Chondrocyte (in vitro differentiated cells): ENCODE results near the gene MTHFD1L. TPM values are rescaled to one million over a fixed set of nuclear protein-coding genes. Genes with fewer than 3 reads are reported as not detected.

Source experiments
- DNase-seq: peaks from one replicate; pipeline ENCODE4 v3.0.0; 2021; ENCODE audit warnings: mixed read lengths, low spot score
- H3K27ac Mint-ChIP-seq: one replicate; pipeline ENCODE4 v1.8.0; 2021; ENCODE audit warnings: mild to moderate bottlenecking, moderate library complexity, mixed read lengths; ENCODE audit not compliant: unreplicated experiment
- H3K27me3 Mint-ChIP-seq: 2 replicates; pipeline ENCODE4 v1.8.0; 2021; ENCODE audit warnings: low read depth, mixed read lengths
- H3K36me3 Mint-ChIP-seq: 2 replicates; pipeline ENCODE4 v1.8.0; 2021; ENCODE audit warnings: low read depth, mixed read lengths
- H3K4me1 Mint-ChIP-seq: 2 replicates; pipeline ENCODE4 v1.8.0; 2021; ENCODE audit warnings: low read depth, mild to moderate bottlenecking, mixed read lengths
- H3K4me3 Mint-ChIP-seq: one replicate; pipeline ENCODE4 v1.8.0; 2021; ENCODE audit warnings: mild to moderate bottlenecking, moderate library complexity, mixed read lengths; ENCODE audit not compliant: unreplicated experiment
- H3K9me3 Mint-ChIP-seq: 2 replicates; pipeline ENCODE4 v1.8.0; 2021; ENCODE audit warnings: low read depth, mixed read lengths
- CTCF ChIP-seq: fragments of 200-600 bp; sonication (generic); IDR thresholded peaks from 2 replicates; pipeline ENCODE4 v1.5.0; 2021; ENCODE audit warnings: antibody characterized with exemption, mild to moderate bottlenecking, moderate library complexity
- total RNA-seq: library from RNA; stranded (reverse); gene quantifications from 3 replicates; pipeline ENCODE4 v1.2.1, GENCODE V29; 2021

MTHFD1L gene
- total RNA-seq, 1 donor from 2014 or later = 93.7 TPM

- no peaks in the 10 kb centered on the region for H3K27me3 Mint-ChIP-seq
- no peak overlapping the region for H3K27ac Mint-ChIP-seq
Observed at GRCh38 chr6:151023342-151023741, 157.8 kb downstream of the MTHFD1L start.

GRCh38 chr6:151024597-151024996 lies 159.1 kb downstream of the MTHFD1L start:
- Mint-ChIP-seq H3K9me3 (peaks cover 3% of the 10 kb centered on the region), H3K27ac (no peak overlapping the region), H3K4me1 (peaks cover 37% of the 10 kb centered on the region), H3K4me3 (no peak overlapping the region), H3K36me3 (peaks cover 14% of the 10 kb centered on the region), H3K27me3 (no peaks in the 10 kb centered on the region)
- no peak for DNase-seq
- no peak for TF ChIP-seq CTCF

More at GRCh38 chr6:151023342-151023741, 157.8 kb downstream of the MTHFD1L start:
- no peak for DNase-seq
- TF ChIP-seq CTCF = no peak
- H3K9me3 Mint-ChIP-seq = peaks cover 2% of the 10 kb centered on the region
- no peak overlapping the region for H3K4me3 Mint-ChIP-seq
- H3K4me1 Mint-ChIP-seq = peaks cover 37% of the 10 kb centered on the region
- peaks cover 11% of the 10 kb centered on the region for H3K36me3 Mint-ChIP-seq

- H3K4me3 Mint-ChIP-seq = no peak overlapping the region
- peaks cover 3% of the 10 kb centered on the region for H3K9me3 Mint-ChIP-seq
- peaks cover 37% of the 10 kb centered on the region for H3K4me1 Mint-ChIP-seq
- peaks cover 17% of the 10 kb centered on the region for H3K36me3 Mint-ChIP-seq
- no peak overlapping the region for H3K27ac Mint-ChIP-seq
- TF ChIP-seq CTCF = no peak
- DNase-seq = no peak
- no peaks in the 10 kb centered on the region for H3K27me3 Mint-ChIP-seq
Observed at GRCh38 chr6:151025076-151025475, 159.6 kb downstream of the MTHFD1L start.

- H3K36me3 Mint-ChIP-seq = peaks cover 14% of the 10 kb centered on the region
- no peak for DNase-seq
- peaks cover 3% of the 10 kb centered on the region for H3K9me3 Mint-ChIP-seq
- no peak overlapping the region for H3K4me3 Mint-ChIP-seq
- peak overlapping the region; percentile 74 for H3K27ac Mint-ChIP-seq
- peak; percentile 63 for TF ChIP-seq CTCF
- H3K4me1 Mint-ChIP-seq = peaks cover 37% of the 10 kb centered on the region
- H3K27me3 Mint-ChIP-seq = no peaks in the 10 kb centered on the region
Observed at GRCh38 chr6:151026041-151026663, 160.7 kb downstream of the MTHFD1L start.

- no peak for TF ChIP-seq CTCF
- Mint-ChIP-seq H3K27ac (no peak overlapping the region), H3K36me3 (peaks cover 18% of the 10 kb centered on the region), H3K4me3 (no peak overlapping the region), H3K4me1 (peaks cover 27% of the 10 kb centered on the region), H3K9me3 (peaks cover 3% of the 10 kb centered on the region), H3K27me3 (no peaks in the 10 kb centered on the region)
- no peak for DNase-seq
Observed at GRCh38 chr6:151027295-151027747, 161.8 kb downstream of the MTHFD1L start.
